ENCODE measurements around the gene LDLRAD1. TPM values are rescaled to one million over a fixed set of nuclear protein-coding genes. Genes with fewer than 3 reads are reported as not detected.

The LDLRAD1 gene
- total and polyA plus RNA-seq, 5 donors, result not detected

DNA sequence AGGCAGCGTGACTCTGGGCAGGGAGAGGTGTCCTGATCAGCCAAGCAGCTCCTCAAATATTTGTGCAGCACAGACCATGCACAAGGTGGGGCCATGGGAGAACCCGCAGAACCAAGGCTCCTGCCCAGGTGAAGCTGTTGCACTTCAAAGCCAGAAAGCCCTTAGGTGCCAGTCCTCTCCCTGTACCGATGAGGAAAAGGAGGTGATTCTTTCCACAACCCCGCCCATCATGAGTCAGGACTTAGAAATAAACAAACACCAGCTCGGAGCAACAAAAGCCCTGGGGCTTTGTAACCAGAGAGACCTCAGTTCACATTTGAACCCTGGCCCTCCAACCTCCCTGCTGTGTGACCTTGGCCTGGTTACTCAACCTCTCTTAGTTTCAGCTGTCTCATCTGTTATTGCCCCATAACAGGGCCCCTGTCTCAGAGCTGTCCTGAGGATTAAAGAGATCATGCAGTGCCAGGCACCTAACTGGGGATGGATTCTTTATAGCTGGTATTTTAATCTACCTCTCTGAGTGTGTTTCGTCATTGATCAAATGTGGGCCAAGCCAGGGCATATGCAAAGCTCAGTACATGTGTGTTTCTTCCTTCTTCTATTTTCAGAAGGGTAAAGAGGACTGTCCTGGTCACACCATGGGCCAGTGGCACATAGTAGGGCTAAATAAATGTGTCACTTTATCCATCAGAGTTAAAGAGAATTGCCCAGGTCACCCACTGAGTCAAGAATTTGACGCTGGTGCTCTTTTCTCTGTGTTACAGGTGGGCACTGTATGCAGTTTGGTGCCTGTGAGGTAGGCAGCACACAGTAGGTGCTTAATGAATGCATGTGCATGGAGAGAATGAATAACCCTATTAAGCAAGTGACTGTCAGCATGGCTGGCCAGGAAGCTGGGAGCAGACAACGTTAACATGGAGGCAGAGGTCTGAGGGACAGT, 1.4 kb downstream of the LDLRAD1 start:
- ATAC-seq (no peak), DNase-seq (no peak)
- Histone ChIP-seq H3K27ac (ENCODE audit: low read length) (no peak overlapping the region), H3K4me3 (ENCODE audit: low read length) (no peak overlapping the region), H3K9me3 (ENCODE audit: control insufficient read depth, low read length) (no peaks in the 10 kb centered on the region), H3K4me1 (ENCODE audit: control insufficient read depth, insufficient read depth, low read length) (no peaks in the 10 kb centered on the region), H3K27me3 (ENCODE audit: control insufficient read depth, insufficient read depth) (no peaks in the 10 kb centered on the region)
- WGBS, result 60% methylated on average over 8 of the region's 8 CpGs
- intact Hi-C loops (cut with DNase I), result no loop called here

DNA sequence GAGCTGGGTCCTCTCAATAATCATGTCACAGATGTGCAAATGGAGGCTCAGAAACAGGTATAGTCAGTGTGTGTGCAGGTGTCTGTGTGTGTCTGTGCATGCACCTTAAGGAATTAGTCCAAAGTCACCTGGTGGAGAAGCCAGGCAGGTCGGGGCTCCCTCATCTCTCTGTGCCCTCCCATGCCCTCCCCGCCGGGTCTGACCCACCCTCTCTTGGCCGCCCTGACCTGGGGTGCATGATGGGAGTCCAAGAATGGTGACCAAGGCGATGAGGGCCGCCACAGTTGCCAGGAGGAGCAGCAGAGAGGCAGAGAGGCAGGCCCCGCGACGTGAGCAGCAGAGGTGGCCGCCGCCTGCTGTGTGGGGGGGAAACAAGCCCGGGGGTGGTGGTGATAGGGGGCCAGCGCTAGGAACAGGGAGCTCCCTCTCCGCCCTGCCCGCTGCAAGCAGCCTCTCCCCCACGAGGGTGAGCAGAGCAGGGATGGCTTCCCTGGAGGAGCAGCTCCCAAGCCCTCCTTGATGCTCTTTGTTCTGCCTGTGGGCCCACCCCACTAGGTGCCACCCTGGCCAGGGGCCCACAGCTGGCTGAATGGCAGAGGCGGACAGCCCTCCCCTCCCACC, 3.9 kb downstream of the LDLRAD1 start:
- Histone ChIP-seq H3K27me3 (ENCODE audit: control insufficient read depth, insufficient read depth) (no peaks in the 10 kb centered on the region), H3K9me3 (ENCODE audit: control insufficient read depth, low read length) (no peaks in the 10 kb centered on the region), H3K4me3 (ENCODE audit: low read length) (no peak overlapping the region), H3K27ac (ENCODE audit: low read length) (no peak overlapping the region), H3K4me1 (ENCODE audit: control insufficient read depth, insufficient read depth, low read length) (no peaks in the 10 kb centered on the region)
- no peak for DNase-seq
- intact Hi-C loops (cut with DNase I), result no loop called here
- 44% methylated on average over 17 of the region's 17 CpGs for WGBS
- ATAC-seq, result no peak

DNA sequence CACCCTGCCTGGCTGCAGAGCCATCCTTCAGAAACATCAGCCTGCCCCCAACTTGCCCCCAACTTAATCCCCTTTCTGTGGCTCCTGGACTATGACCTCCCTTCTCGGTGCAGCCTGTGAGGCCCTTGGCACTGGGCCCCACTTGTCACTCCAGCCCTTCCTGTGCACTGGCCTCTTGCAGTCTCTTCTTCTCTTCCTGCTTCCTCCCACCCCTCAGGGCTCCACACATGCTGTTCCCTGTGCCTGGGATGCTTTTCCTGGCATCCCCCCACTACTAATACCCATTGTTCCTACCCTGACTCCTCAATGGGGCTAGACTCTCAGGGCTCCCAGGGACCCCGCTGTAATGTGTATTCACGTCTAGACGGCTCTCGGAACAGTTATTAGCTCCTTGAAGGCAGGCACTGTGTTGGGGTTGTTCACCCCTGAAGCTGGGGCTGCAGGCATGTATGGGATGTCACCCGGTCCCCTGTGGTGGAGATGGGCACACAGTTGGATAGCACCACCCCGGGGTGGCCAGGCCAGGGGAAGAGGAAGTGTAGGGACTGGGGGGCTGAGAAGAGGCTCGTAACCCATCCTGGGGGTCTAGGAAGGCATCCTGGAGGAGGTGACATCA, 4.5 kb downstream of the LDLRAD1 start:
- intact Hi-C loops (cut with DNase I), result no loop called here
- Histone ChIP-seq H3K27ac (ENCODE audit: low read length) (no peak overlapping the region), H3K27me3 (ENCODE audit: control insufficient read depth, insufficient read depth) (no peaks in the 10 kb centered on the region), H3K9me3 (ENCODE audit: control insufficient read depth, low read length) (no peaks in the 10 kb centered on the region), H3K4me3 (ENCODE audit: low read length) (no peak overlapping the region), H3K4me1 (ENCODE audit: control insufficient read depth, insufficient read depth, low read length) (no peaks in the 10 kb centered on the region)
- DNase-seq, result no peak
- WGBS, result 78% methylated on average over 8 of the region's 8 CpGs
- no peak for ATAC-seq

DNA sequence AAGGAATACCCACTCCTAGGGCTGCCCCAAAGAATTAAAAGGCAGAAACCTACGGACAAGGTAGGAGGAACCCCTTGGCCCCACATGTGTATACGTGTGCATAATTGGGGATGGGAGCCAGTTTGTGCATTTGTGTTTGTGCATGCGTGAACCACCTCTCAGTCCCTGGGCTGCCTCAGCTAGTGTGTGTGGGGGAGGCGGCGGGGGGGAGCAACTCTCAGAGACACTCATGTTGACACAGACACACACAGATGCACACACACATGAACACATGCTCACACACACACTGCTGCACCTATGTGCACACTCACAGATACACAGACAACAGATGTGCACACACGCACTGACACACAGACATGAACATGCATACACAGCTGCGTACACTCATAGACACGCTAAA, 5.1 kb downstream of the LDLRAD1 start:
- H3K4me3 ChIP-seq (ENCODE audit: low read length), result no peak overlapping the region
- H3K4me1 ChIP-seq (ENCODE audit: control insufficient read depth, insufficient read depth, low read length), result no peaks in the 10 kb centered on the region
- no peak for DNase-seq
- intact Hi-C loops (cut with DNase I), result no loop called here
- H3K27ac ChIP-seq (ENCODE audit: low read length), result no peak overlapping the region
- ATAC-seq, result no peak
- 81% methylated on average over 8 of the region's 8 CpGs for WGBS
- H3K9me3 ChIP-seq (ENCODE audit: control insufficient read depth, low read length), result no peaks in the 10 kb centered on the region
- no peaks in the 10 kb centered on the region for H3K27me3 ChIP-seq (ENCODE audit: control insufficient read depth, insufficient read depth)

DNA sequence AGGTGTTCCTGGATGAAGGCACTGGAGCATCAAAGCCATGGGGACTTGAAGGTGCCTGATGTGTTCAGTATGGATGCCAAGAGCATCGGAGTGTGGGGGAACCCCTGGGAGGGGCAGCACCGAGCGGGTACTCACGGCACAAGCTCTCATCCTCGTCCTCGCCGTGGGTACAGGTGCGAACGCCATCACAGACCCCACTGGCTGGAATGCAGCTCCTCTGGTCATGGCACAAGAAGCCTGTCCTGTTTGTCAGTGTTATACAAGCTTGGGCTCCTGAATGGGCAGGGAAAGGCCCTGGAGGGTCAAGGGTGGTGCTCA, 6.0 kb downstream of the LDLRAD1 start:
- DNase-seq (no peak), ATAC-seq (no peak)
- Histone ChIP-seq H3K9me3 (ENCODE audit: control insufficient read depth, low read length) (no peaks in the 10 kb centered on the region), H3K4me3 (ENCODE audit: low read length) (no peak overlapping the region), H3K27me3 (ENCODE audit: control insufficient read depth, insufficient read depth) (no peaks in the 10 kb centered on the region), H3K27ac (ENCODE audit: low read length) (no peak overlapping the region), H3K4me1 (ENCODE audit: control insufficient read depth, insufficient read depth, low read length) (no peaks in the 10 kb centered on the region)
- intact Hi-C loops (cut with DNase I), result no loop called here
- WGBS, result 85% methylated on average over 9 of the region's 9 CpGs

DNA sequence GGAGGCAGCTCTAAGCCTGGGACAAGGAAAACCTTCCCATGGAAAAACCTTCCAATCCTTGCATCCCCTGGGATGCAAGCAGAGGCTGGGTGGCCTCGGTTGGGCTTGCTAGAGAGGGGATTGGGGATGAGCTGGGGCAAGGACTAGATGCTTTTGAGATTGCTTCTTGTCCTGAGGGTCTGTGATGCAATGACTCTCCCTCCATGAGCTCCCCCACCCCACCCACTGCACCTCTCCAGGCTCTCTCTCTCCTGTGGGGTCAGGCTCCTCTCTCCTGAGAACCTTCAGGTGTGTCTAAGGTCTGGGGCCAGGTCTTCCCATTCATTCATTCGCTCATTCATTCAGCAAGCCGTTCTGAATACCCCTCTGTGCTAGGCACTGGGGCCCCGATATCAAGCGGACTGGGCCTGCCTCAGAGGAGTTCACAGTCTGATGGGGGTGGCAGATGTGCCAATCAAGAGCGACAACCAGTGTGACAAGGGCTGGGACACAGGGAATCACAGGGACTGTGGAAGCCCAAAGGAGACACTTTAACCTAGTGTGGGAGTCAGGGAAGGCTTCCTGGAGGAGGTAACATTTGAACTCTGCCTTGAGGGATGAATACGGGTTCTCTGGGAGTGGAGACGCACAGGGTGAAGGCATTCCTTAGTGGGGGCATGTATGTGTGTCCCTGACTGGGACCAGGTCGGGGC, 6.5 kb downstream of the LDLRAD1 start:
- DNase-seq (no peak), ATAC-seq (no peak)
- Histone ChIP-seq H3K27me3 (ENCODE audit: control insufficient read depth, insufficient read depth) (no peaks in the 10 kb centered on the region), H3K9me3 (ENCODE audit: control insufficient read depth, low read length) (no peaks in the 10 kb centered on the region), H3K4me3 (ENCODE audit: low read length) (no peak overlapping the region), H3K27ac (ENCODE audit: low read length) (no peak overlapping the region), H3K4me1 (ENCODE audit: control insufficient read depth, insufficient read depth, low read length) (no peaks in the 10 kb centered on the region)
- WGBS, result 79% methylated on average over 9 of the region's 9 CpGs
- intact Hi-C loops (cut with DNase I), result no loop called here

DNA sequence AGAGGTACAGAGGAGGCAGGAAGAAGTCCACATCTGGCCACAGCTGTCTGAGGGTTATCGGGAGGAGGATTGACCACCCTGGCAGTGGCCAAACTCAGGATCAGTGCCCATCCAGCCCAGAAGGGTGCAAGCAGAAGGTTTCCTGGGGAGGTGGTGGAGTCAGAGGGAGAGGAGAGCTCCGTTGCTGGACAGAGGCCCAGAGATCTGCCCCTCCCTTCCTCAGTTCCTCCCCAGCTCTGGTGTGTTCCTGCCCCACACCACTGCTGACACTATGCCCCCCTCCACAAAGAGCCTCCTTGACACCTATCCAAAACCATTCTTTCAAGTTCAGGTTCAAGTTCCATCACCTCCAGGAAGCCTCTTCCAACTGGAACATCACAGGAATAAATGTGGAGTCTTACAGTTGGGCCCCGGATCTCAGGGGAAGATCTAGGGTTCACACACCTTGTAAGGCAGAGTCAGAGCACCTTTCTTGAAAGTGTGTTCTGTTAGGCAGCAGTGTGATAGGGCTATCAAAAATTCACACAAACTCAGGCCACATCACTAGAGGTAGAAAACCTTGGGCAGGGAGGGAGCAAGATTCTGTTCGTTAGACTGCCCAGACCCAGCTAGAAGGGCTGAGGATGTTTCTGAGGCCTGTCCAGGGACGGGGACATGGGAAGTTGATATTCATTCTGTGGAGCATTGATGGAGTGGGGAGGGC, 7.4 kb downstream of the LDLRAD1 start:
- Histone ChIP-seq H3K4me3 (ENCODE audit: low read length) (no peak overlapping the region), H3K9me3 (ENCODE audit: control insufficient read depth, low read length) (no peaks in the 10 kb centered on the region), H3K27me3 (ENCODE audit: control insufficient read depth, insufficient read depth) (no peaks in the 10 kb centered on the region), H3K4me1 (ENCODE audit: control insufficient read depth, insufficient read depth, low read length) (no peaks in the 10 kb centered on the region), H3K27ac (ENCODE audit: low read length) (no peak overlapping the region)
- no peak for ATAC-seq
- intact Hi-C loops (cut with DNase I), result no loop called here
- WGBS, result 57% methylated on average over 5 of the region's 5 CpGs
- no peak for DNase-seq

DNA sequence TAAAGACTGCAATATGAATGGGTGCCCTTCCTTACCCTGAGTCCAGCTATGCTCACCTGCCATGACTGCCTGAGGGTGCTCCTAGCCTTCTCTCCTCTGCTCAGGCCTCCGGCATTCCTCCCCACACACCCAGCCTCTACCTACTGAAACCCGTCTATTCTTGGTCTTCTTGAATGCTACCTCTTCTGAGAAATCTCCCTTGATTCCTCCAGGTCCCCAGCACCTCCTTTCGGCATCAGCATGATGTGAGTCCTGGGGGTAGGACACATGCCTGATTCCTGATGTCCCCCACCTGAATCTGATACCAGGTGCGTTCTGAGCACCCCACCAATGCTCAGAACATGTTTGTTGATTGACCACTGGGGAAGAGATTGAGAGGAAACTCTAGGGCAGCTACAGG, 8.6 kb downstream of the LDLRAD1 start:
- Histone ChIP-seq H3K27ac (ENCODE audit: low read length) (no peak overlapping the region), H3K27me3 (ENCODE audit: control insufficient read depth, insufficient read depth) (no peaks in the 10 kb centered on the region), H3K4me3 (ENCODE audit: low read length) (no peak overlapping the region), H3K4me1 (ENCODE audit: control insufficient read depth, insufficient read depth, low read length) (no peaks in the 10 kb centered on the region), H3K9me3 (ENCODE audit: control insufficient read depth, low read length) (no peaks in the 10 kb centered on the region)
- no peak for DNase-seq
- WGBS, result 87% methylated on average over 4 of the region's 4 CpGs
- no peak for ATAC-seq
- intact Hi-C loops (cut with DNase I), result no loop called here

DNA sequence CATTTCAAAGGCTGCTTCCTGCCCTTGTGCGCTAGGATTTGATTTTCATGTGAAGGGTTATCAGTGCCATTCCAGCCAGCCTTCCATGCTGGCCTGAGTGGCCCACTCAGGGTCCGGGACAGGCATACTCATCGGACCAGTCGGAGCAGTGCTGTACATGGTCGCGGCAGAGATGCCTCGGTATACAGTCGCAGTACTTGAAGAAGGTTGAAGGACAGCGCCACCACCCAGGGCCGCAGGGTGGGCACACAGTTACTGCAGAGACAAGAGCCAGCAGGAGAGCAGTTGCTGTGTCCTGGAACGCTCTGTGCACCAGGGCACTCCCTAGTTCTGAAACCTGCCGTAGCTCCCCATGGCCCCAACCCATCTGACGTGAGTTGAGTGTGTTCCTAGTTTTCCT, 9.1 kb downstream of the LDLRAD1 start:
- 79% methylated on average over 13 of the region's 13 CpGs for whole genome bisulfite sequencing
- no peaks in the 10 kb centered on the region for H3K9me3 ChIP-seq (ENCODE audit: control insufficient read depth, low read length)
- DNase-seq, result no peak

DNA sequence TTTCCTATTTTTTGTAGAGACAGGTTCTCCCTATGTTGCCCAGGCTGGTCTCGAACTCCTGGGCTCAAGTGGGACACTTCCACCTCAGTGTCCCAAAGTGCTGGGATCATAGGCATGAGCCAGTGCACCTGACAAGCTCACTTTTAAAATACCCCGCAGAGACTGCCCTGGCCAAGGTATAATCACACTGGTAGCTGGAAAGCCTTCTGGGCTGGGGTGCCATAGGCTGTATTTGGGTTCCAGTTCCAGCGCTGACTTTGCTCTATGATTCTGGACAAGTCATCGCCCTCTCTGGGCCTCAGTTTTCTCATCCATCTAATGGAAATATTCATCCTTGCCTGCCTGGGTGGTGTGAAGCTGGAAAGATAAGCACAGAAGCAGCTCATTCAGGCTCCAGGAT, 10.4 kb downstream of the LDLRAD1 start:
- intact Hi-C loops (cut with DNase I), result no loop called here
- no peak overlapping the region for H3K4me3 ChIP-seq (ENCODE audit: low read length)
- no peak for DNase-seq
- no peak for ATAC-seq
- WGBS, result 90% methylated on average over 4 of the region's 4 CpGs
- H3K27ac ChIP-seq (ENCODE audit: low read length), result no peak overlapping the region
- no peaks in the 10 kb centered on the region for H3K27me3 ChIP-seq (ENCODE audit: control insufficient read depth, insufficient read depth)
- no peaks in the 10 kb centered on the region for H3K4me1 ChIP-seq (ENCODE audit: control insufficient read depth, insufficient read depth, low read length)
- no peaks in the 10 kb centered on the region for H3K9me3 ChIP-seq (ENCODE audit: control insufficient read depth, low read length)

More for the DNA sequence above, 9.1 kb downstream of the LDLRAD1 start:
- Histone ChIP-seq H3K27me3 (ENCODE audit: control insufficient read depth, insufficient read depth) (no peaks in the 10 kb centered on the region), H3K4me1 (ENCODE audit: control insufficient read depth, insufficient read depth, low read length) (no peaks in the 10 kb centered on the region), H3K4me3 (ENCODE audit: low read length) (no peak overlapping the region), H3K27ac (ENCODE audit: low read length) (no peak overlapping the region)
- intact Hi-C loops (cut with DNase I), result no loop called here
- ATAC-seq, result no peak

Data from right cardiac atrium (tissue), 5 donors.